ENCODE results near the gene ZNF77. TPM values are rescaled to one million over a fixed set of nuclear protein-coding genes. Genes with fewer than 3 reads are reported as not detected.
A peak's percentile ranks its signal among the peaks of the same experiment; 100 is the strongest.

The ZNF77 gene
- total RNA-seq, 2 donors from 2014 or later = 3.1 to 3.3 TPM

- peak within 1 kb of the TSS; percentile 46 to 79 for H3K9ac ChIP-seq (ENCODE audit: low read depth in 2 of 2, low read length in 2 of 2)
- no peaks in the 10 kb centered on the region for H3K9me3 ChIP-seq
- DNase-seq = peak; percentile 96
- H3K4me1 ChIP-seq = peaks cover 5% of the 10 kb centered on the region
- TF ChIP-seq CTCF (IDR thresholded peaks at IDR 0.05) = no peak
- peak within 1 kb of the TSS; percentile 27 for H3K4me3 ChIP-seq
- intact Hi-C loops (cut with DNase I) = loop anchor here (5.0 kb wide), 1 partner anchor 85 kb away; the partner anchor contains the start of gene TLE5
- H3K36me3 ChIP-seq = no peaks in the 10 kb centered on the region
- H3K27ac ChIP-seq = no peak within 1 kb of the TSS
- no peaks in the 10 kb centered on the region for H3K27me3 ChIP-seq
These were observed 32.4 kb upstream of the ZNF77 start, which contains the start of gene TLE6 for GRCh38 chr19:2977001-2977745. Gene TLE6, plus strand, starts transcription at chr19:2977564. Its CDS starts 670 bp downstream, at chr19:2978234.

GRCh38 chr19:2976609-2977000, 31.8 kb upstream of the ZNF77 start:
- DNase-seq = no peak
- intact Hi-C loops (cut with DNase I) = loop anchor here (5.0 kb wide), 1 partner anchor 86 kb away; the partner anchor contains the start of gene TLE5
- TF ChIP-seq CTCF (IDR thresholded peaks at IDR 0.05) = no peak
- peak overlapping the region; percentile 27 for H3K4me3 ChIP-seq
- no peak overlapping the region for H3K27ac ChIP-seq
- no peaks in the 10 kb centered on the region for H3K27me3 ChIP-seq
- H3K9me3 ChIP-seq = no peaks in the 10 kb centered on the region
- peak overlapping the region; percentile 46 to 79 for H3K9ac ChIP-seq (ENCODE audit: low read depth in 2 of 2, low read length in 2 of 2)
- no peaks in the 10 kb centered on the region for H3K36me3 ChIP-seq
- H3K4me1 ChIP-seq = peaks cover 5% of the 10 kb centered on the region

GRCh38 chr19:2974342-2975041, 29.7 kb upstream of the ZNF77 start:
- Histone ChIP-seq H3K36me3 (no peaks in the 10 kb centered on the region), H3K9me3 (no peaks in the 10 kb centered on the region), H3K9ac (ENCODE audit: low read depth in 2 of 2, low read length in 2 of 2) (no peak overlapping the region), H3K4me3 (no peak overlapping the region), H3K27ac (no peak overlapping the region), H3K27me3 (no peaks in the 10 kb centered on the region), H3K4me1 (peaks cover 5% of the 10 kb centered on the region)
- DNase-seq = peak; percentile 35
- no peak for TF ChIP-seq CTCF (IDR thresholded peaks at IDR 0.05)
- intact Hi-C loops (cut with DNase I) = loop anchor here (5.0 kb wide), 1 partner anchor 88 kb away; the partner anchor contains the start of gene TLE5

GRCh38 chr19:2973229-2973628, 28.5 kb upstream of the ZNF77 start:
- no peak overlapping the region for H3K9ac ChIP-seq (ENCODE audit: low read depth in 2 of 2, low read length in 2 of 2)
- TF ChIP-seq CTCF (IDR thresholded peaks at IDR 0.05) = no peak
- no peaks in the 10 kb centered on the region for H3K27me3 ChIP-seq
- H3K4me3 ChIP-seq = no peak overlapping the region
- no peaks in the 10 kb centered on the region for H3K9me3 ChIP-seq
- no peak for DNase-seq
- peaks cover 5% of the 10 kb centered on the region for H3K4me1 ChIP-seq
- no peaks in the 10 kb centered on the region for H3K36me3 ChIP-seq
- intact Hi-C loops (cut with DNase I) = no loop called here
- H3K27ac ChIP-seq = no peak overlapping the region

- Histone ChIP-seq H3K9me3 (no peaks in the 10 kb centered on the region), H3K27ac (no peak overlapping the region), H3K9ac (ENCODE audit: low read depth in 2 of 2, low read length in 2 of 2) (no peak overlapping the region), H3K36me3 (no peaks in the 10 kb centered on the region), H3K4me1 (no peaks in the 10 kb centered on the region), H3K27me3 (no peaks in the 10 kb centered on the region), H3K4me3 (no peak overlapping the region)
- intact Hi-C loops (cut with DNase I) = no loop called here
- no peak for TF ChIP-seq CTCF (IDR thresholded peaks at IDR 0.05)
- DNase-seq = no peak
These were observed 25.5 kb upstream of the ZNF77 start for GRCh38 chr19:2970201-2970835.

Data from colonic mucosa (tissue), 4 donors.